ENCODE data around the gene SCO2.
A peak's percentile ranks its signal among the peaks of the same experiment; 100 is the strongest.
"Not testable (repeated sequence)": the region's sequence is repeated elsewhere in the genome, so short reads cannot be mapped to it uniquely, and the experiment has no call there.

Gene SCO2

GRCh38 chr22:50530877-50531545 is 5.6 kb upstream of the SCO2 start:
- DNase-seq, result peak; percentile 85

DNA sequence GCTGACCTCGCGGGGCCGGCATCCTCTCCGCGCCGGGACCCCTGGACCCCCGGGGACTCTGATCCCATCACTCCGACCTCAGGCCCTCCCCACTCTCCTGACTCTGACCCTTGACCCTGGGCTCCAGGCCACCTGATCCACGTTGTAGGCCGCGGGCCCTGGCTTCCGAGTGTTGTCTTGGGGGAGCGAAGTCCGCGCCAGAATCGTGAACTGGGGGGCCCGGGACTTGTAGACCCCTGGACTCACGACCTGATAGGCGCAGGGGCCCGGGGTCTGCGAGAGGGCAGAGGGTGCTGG is 5.1 kb upstream of the SCO2 start:
- no peak for DNase-seq

DNA sequence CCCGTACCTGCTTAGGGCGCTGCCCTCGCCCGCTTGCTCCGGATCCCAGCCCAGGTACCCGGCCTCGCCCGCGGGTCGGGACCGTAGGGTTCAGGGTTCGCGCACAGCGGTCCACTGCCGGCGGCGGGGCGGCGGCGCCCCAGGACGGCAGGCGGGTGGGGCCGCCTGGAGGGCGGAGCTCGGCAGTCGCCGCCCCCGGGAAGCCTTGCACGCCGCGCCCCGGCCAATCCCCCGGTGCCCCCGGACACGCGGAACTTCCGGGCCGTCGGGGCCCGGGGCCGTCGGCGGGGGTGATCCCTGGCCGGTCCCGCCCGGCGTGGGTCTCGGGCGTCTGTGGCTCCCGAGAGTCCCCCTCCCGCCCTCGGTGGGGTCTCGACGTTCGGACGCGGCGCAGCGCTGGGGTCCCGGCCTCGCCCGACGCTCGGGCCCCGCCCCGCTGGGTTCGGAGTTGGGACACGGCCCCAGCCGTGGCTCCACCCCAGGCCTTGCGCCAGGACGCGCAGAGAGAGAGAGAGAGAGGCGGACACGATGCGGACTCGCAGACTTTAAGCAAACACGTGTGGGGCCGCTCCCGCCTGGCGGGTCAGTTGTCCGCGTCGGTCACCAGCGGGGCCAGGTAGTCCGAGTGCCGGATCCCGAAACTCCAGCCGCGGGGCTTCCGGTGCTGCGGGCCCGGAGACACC is 4.6 kb upstream of the SCO2 start, which contains the start of gene TYMP:
Gene TYMP (minus strand): TSS at position 116 of the 683 bp plus-strand sequence. CDS start 303 bp downstream, outside the sequence.
- DNase-seq, result peak; percentile 71

DNA sequence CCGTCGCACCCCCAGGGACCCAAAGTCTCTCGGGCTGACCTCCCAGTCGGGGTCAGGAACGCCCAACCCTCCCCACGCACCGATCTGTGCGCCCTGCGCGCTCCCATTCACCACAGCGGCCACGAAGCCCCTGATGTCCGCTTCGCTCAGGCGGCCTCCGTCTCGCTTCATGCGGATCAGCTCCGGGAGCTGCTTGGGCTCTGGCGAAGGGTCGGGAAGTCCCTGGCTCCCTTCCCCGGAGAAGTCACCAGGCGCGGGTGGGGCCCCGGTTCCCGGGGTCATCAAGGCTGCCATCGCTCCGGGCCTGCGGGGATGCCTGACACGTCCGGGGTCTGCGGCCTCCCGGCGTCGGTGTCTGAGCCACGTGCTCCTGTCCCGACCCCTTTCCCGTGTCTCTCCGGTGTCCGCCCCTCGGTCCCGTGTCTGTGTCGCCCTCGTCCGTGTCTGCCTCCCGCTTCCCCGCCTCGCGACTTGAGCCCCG is 4.1 kb upstream of the SCO2 start:
- DNase-seq, result no peak

DNA sequence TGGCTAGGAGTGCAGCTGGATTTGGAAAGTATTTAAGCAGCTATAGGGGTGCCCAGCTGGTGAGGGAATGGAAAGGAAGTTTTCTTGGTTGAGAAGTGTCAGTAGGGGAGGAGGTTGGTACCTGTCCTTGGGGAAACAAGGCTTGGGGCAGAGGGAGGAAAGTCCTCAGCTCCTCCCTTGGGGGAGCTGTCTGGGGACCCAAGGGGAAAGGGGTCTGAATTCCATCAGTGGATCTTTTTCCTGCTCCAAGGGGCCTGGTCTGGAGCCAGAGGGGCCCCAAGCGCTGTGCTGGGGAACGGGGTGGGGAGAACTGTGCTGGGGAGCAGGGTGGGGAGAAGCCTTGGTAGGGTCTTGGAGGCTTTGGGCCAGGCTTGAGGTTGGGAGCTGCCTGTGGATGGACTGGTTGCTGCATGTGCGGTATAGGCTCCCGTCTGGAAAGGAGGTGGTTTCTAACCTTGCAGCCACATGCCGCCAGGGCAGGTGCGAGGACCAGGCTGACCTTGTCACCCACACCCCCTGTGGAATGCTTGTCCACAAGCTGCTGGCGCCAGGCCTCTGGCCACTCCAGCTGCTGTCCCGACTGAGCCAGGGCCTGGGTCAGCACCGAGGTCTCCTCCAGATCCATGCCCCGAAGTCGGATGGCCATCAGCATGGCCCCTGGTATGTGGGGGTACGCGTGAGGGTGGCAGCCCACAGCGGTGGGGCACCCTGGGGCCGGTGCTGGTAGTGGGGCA is 3.5 kb upstream of the SCO2 start:
- DNase-seq, result no peak

DNA sequence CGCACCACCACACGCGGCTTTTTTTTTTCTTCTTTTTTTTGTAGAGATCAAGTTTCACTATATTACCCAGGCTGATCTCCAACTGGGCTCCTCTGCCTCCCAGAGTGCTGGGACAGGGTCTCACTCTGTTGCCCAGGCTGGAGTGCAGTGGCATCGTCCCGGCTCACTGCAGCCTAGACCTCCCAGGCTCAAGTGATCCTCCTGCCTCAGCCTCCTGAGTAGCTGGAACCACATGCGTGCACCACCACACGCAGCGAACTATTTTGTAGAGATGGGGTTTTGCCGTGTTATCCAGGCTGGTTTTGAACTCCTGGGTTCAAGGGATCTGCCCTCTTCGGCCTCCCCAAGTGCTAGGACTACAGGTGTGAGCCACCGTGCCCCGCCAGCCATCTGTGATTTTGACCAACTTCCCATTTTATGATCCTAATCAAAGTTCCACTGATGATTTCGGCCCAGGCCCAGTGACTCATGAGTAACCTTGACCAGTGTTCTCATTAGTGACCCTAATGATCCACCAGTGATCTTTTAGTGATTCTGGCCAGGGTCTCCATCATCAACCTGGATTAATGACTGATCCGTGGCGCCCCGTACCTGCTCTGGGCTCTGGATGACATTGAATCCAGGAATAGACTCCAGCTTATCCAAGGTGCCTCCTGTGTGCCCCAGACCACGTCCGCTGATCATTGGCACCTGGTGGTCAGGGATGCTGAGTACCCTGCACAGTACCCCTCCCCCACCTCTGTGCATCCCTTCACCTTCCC is 2.7 kb upstream of the SCO2 start:
- DNase-seq, result no peak

DNA sequence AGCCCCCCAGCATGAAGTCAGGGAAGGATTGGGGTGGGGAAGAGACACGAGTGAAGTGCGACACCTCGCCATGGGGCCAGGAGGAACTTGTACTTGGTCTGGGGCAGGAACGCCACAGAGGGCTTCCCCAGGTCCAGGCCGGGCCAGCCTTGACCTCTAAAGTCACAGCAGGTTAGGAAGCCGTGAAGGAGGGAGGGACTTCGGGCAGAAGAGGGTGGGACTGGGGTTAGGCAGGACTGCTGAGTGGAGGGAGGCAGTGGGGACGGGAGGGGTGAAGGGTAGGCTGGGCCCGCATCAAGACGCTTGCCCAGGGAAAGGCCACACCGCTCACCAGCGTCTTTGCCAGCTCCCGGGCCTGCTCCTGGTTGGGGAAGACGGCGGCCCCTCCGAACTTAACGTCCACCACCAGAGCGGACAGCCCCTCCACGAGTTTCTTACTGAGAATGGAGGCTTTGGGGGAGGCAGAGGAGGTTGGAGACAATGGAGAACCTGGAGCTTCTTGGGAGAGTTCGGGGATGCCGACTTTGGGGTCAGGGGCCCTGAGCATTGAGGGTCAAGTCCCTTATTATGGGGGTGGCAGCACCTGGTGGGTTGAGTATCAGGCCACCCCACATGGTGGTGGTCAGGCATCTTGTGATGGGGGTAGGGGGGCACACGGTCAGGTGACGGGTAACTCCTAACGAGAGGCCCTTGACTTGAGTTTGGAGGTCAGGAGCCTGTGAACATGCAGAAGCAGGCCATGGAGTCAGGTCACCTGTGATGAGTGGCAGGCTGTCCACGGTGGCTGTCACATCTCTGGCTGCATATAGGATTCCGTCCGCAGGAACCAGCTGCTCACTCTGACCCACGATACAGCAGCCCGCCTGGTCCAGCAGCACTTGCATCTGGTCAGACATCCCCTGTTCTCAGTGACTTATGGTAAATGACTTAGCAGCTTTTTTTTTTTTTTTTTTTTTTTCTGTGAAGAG is 1.7 kb upstream of the SCO2 start:
- DNase-seq, result peak; percentile 35

DNA sequence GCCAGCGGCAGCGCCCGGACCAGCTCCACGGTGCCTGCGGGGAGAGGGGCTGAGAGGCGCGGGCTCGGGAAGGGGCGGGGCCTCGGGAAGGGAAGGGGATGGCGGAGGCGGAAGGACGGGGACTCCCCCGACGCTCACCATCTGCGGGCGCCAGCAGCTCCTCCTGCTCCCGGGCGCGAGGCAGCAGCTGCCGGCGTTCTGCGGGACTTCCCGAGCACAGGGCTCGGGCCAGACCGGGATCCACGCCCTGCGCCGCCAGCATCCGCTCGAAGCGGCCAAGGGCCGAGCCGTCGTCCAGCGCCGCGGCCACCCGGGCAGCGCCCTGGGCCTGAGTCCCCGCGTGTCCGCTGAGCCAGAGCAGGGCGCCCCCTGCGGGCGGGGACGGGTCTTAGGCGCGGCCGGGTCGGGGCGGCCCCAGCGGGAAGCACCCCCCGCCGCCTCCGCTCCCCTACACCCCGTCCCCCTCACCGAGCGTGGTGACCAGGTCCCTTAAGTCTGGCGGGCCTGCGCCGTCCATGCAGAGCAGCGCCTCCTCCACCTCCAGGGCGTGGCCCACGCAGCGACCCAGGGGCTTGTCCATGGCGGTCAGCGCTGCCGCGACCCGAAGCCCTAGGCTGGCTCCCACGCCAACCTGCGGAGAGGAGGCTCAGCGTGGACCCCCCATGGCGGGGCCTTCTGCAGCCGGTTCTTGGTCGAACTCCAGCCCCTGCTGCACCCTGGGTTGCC is 873 bp upstream of the SCO2 start:
- peak; percentile 82 for DNase-seq

DNA sequence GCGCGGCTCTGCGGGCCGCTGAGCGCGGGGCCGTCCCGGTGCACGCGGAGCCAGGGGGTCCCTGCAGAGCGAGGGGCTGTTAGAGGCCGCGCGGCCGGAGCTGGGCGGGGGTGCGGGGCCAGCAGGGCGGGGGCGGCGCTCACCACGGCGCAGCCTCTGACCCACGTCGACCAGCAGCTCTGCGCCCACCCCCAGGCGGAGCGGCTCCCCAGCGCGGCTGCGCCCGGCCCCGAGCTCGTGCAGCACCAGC is 385 bp upstream of the SCO2 start:
- DNase-seq, result no peak

DNA sequence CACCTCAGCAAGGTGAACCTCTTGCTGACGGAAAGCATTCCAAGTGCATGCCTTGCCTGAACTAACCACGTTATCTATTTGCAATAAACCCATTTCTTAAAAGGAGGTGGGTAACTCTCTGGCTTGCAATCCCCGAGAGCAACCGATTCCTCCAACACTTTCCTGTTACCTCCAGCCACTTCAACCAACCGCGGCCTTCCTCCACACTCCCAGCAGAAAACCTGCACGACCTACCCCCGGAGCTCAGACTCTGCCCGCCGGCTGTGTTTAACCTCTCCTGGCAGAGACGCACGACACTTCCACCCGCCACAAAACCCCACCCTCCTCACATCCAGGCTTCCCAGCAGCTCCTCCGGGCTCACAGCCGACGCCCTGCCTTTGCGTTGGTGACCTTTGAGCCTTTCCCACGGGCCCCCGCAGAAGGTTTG is 708 bp downstream of the SCO2 start:
- DNase-seq, result no peak

DNA sequence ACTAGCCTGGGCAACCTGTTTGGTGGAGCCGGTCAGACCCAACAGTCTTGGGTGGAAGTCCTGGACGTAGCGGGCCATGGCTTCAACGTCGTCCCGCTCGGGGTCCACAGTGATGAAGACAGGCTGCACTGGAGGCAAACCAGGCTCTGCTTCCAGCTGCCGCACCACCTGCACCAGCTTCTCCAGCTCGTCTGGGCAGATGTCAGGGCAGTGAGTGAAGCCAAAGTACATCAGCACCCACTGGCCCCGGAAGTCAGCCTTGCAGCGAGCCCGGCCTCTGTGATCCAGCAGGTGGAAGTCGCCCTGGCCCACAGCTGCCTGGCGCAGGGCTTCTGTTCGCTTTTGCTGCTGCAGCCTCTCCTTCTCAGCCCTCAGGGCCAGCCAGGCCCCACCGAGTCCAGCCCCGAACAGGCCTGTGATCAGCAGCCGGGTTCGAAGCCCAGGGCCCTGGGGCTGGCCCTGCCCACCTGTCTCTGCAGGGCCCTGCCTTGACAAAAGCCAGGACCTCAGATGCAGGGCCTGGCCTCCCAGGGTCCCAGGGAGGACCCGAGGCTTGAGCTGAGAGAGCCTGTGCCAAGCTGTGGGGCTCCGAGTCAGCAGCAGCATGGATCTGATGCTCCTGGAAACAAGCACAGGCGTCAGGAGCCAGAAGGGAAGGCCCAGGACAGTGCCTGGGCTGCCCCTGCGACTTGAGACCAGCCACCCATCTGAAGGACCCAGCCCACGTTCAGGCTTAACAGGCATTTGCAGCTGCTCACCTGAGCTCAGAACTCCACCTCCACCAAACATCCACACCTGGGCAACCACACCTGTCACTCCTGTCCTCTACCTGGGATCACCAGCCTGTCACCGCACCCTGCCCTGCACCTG is 1.4 kb downstream of the SCO2 start:
- DNase-seq, result no peak

- DNase-seq, result no peak
Observed at GRCh38 chr22:50523458-50523805, 2.0 kb downstream of the SCO2 start.

GRCh38 chr22:50522806-50523438 is 2.5 kb downstream of the SCO2 start:
- no peak for DNase-seq

- no peak for DNase-seq
Observed at GRCh38 chr22:50522208-50522805, 3.1 kb downstream of the SCO2 start.

- DNase-seq, result no peak
Observed at GRCh38 chr22:50521710-50522109, 3.7 kb downstream of the SCO2 start.

GRCh38 chr22:50520826-50521453 is 4.5 kb downstream of the SCO2 start:
- no peak for DNase-seq

- DNase-seq, result not testable (repeated sequence)
Observed at GRCh38 chr22:50520184-50520583, 5.2 kb downstream of the SCO2 start.

DNA sequence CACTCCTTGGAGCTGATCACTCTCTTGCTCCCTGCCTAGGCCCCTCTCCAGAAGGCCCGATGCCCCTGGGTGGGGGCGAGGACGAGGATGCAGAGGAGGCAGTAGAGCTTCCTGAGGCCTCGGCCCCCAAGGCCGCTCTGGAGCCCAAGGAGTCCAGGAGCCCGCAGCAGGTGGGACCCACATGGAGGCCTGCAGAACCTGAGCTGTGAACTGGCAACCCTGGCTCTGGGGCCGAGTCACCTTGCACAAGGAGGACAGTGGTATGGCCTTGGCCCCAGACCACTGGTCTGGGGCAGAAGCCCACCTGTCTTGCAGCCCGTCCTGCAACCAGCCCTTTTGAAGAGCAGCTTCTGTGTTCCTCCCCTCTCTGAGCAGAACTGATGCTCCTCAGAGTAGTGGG is 6.2 kb downstream of the SCO2 start:
- DNase-seq, result no peak

GRCh38 chr22:50518606-50519005 is 6.8 kb downstream of the SCO2 start:
- no peak for DNase-seq

Data from stimulated activated naive CD4-positive, alpha-beta T cell treated with Interleukin-2 at 50 U/mL for 16 hours (primary cell).